Neuronal stem cell (in vitro differentiated cells): ENCODE data around the gene CDC14A.

Experiments
- DNase-seq: peaks from one replicate; pipeline ENCODE4 v3.0.0-alpha.2; 2013; ENCODE audit warnings: low spot score
- H2AFZ ChIP-seq: one replicate; pipeline ENCODE4 v1.6.1; 2013; ENCODE audit warnings: mild to moderate bottlenecking, low read length, inconsistent platforms
- H2AK5ac ChIP-seq: 2 replicates; pipeline ENCODE4 v1.6.1; 2013; ENCODE audit warnings: low read depth, mild to moderate bottlenecking, inconsistent platforms, low read length, moderate library complexity, mixed read lengths
- H2BK120ac ChIP-seq: 2 replicates; pipeline ENCODE4 v1.6.1; 2013; ENCODE audit warnings: low read depth, mild to moderate bottlenecking, inconsistent platforms, low read length, moderate library complexity, mixed read lengths
- H2BK12ac ChIP-seq: one replicate; pipeline ENCODE4 v1.6.1; 2013; ENCODE audit warnings: low read length, inconsistent platforms
- H2BK15ac ChIP-seq: 2 replicates; pipeline ENCODE4 v1.6.1; 2013; ENCODE audit warnings: mild to moderate bottlenecking, low read length, inconsistent platforms, mixed read lengths
- H2BK5ac ChIP-seq: one replicate; pipeline ENCODE4 v1.6.1; 2013; ENCODE audit warnings: inconsistent platforms, mild to moderate bottlenecking, low read length, moderate library complexity
- H3K14ac ChIP-seq: one replicate; pipeline ENCODE4 v1.6.1; 2013; ENCODE audit warnings: low read length, inconsistent platforms
- H3K18ac ChIP-seq: 2 replicates; pipeline ENCODE4 v1.6.1; 2013; ENCODE audit warnings: low read length, inconsistent platforms
- H3K23ac ChIP-seq: 2 replicates; pipeline ENCODE4 v1.6.1; 2013; ENCODE audit warnings: low read depth, mild to moderate bottlenecking, mixed read lengths, low read length, inconsistent platforms; ENCODE audit not compliant: poor library complexity
- H3K27ac ChIP-seq: replicated peaks from 3 replicates; pipeline ENCODE4 v1.5.1; 2013; ENCODE audit warnings: low read length, inconsistent platforms
- H3K27me3 ChIP-seq, 3 experiments: 2 replicates each; pipeline ENCODE4 v1.6.1; 2013; ENCODE audit warnings: low read length in 3 of 3, mild to moderate bottlenecking in 2 of 3, inconsistent platforms in 1 of 3, low read depth in 1 of 3, mixed read lengths in 1 of 3, moderate library complexity in 1 of 3; ENCODE audit not compliant: control insufficient read depth in 3 of 3, insufficient read depth in 3 of 3
- H3K36me3 ChIP-seq, 2 donors: replicated peaks in 1 of 2; 2 replicates each; pipeline ENCODE4 v1.6.1; 2013; ENCODE audit warnings: low read length in 2 of 2; ENCODE audit not compliant: control insufficient read depth in 2 of 2, insufficient read depth in 2 of 2
- H3K4ac ChIP-seq: 2 replicates; pipeline ENCODE4 v1.6.1; 2013; ENCODE audit warnings: inconsistent platforms, mild to moderate bottlenecking, low read length, moderate library complexity
- H3K4me1 ChIP-seq, 2 donors: 1 replicate in 1 of 2; 2 replicates in 1 of 2; pipeline ENCODE4 v1.6.1; 2013; ENCODE audit warnings: low read length in 2 of 2, low read depth in 1 of 2; ENCODE audit not compliant: control insufficient read depth in 2 of 2, insufficient read depth in 1 of 2
- H3K4me2 ChIP-seq: one replicate; pipeline ENCODE4 v1.6.1; 2013; ENCODE audit warnings: mild to moderate bottlenecking, low read length, inconsistent platforms; ENCODE audit not compliant: insufficient read depth, poor library complexity, severe bottlenecking
- H3K4me3 ChIP-seq, 2 donors: 2 replicates each; pipeline ENCODE4 v1.5.1; 2013; ENCODE audit warnings: low read length in 2 of 2, mild to moderate bottlenecking in 2 of 2, inconsistent platforms in 1 of 2, moderate library complexity in 1 of 2
- H3K79me1 ChIP-seq: one replicate; pipeline ENCODE4 v1.6.1; 2013; ENCODE audit warnings: low read depth, mild to moderate bottlenecking, inconsistent platforms, low read length, moderate library complexity
- H3K9ac ChIP-seq: one replicate; pipeline ENCODE4 v1.6.1; 2013; ENCODE audit warnings: mild to moderate bottlenecking, low read depth, low read length, inconsistent platforms; ENCODE audit not compliant: poor library complexity
- H3K9me3 ChIP-seq, 2 donors: replicated peaks in 1 of 2; 2 replicates each; pipeline versions ENCODE3 to v1.6.1; 2013; ENCODE audit warnings: low read length in 2 of 2, mild to moderate bottlenecking in 2 of 2, inconsistent platforms in 1 of 2, low read depth in 1 of 2, mixed read lengths in 1 of 2, moderate library complexity in 1 of 2; ENCODE audit not compliant: control insufficient read depth in 2 of 2, insufficient read depth in 1 of 2
- H4K8ac ChIP-seq: one replicate; pipeline ENCODE4 v1.6.1; 2013; ENCODE audit warnings: low read depth, mild to moderate bottlenecking, inconsistent platforms, low read length, moderate library complexity
- H4K91ac ChIP-seq: one replicate; pipeline ENCODE4 v1.6.1; 2013; ENCODE audit warnings: low read length, low read depth, mild to moderate bottlenecking, inconsistent platforms; ENCODE audit not compliant: poor library complexity
- WGBS, 2 donors: extraction: QIAGEN DNeasy Blood & Tissue Kit; methylation state at CpG; one replicate each; pipeline ENCODE4 v1.1.7; 2013; ENCODE audit warnings: missing lambda C conversion rate in 2 of 2, mixed read lengths in 1 of 2; ENCODE audit not compliant: insufficient read length in 2 of 2, insufficient replicate concordance in 1 of 2; ENCODE audit errors: extremely low coverage in 2 of 2; 5-methylcytosine and 5-hydroxymethylcytosine counted together

Gene CDC14A

GRCh38 chr1:100313382-100313781 is 38.9 kb upstream of the CDC14A start:
- Histone ChIP-seq H3K9ac (no peak overlapping the region), H3K18ac (no peak overlapping the region), H2AK5ac (no peak overlapping the region), H3K27me3 (no peaks in the 10 kb centered on the region), H4K91ac (no peak overlapping the region), H2BK120ac (no peak overlapping the region), H2BK12ac (no peak overlapping the region), H3K9me3 (peaks cover 1 to 6% of the 10 kb centered on the region in 2 donors), H2AFZ (no peak overlapping the region), H3K4me1 (peaks cover 0 to 3% of the 10 kb centered on the region in 2 donors), H3K36me3 (no peaks in the 10 kb centered on the region), H3K23ac (no peak overlapping the region), H3K14ac (no peak overlapping the region), H3K4me2 (no peak overlapping the region), H2BK5ac (no peak overlapping the region), H2BK15ac (no peak overlapping the region), H4K8ac (no peak overlapping the region), H3K27ac (no peak overlapping the region), H3K4ac (no peak overlapping the region), H3K4me3 (no peak overlapping the region), H3K79me1 (no peaks in the 10 kb centered on the region)
- WGBS, 2 donors, result no CpG with 5 or more reads among the region's 4 CpGs
- DNase-seq, result no peak

- Histone ChIP-seq H4K8ac (no peak overlapping the region), H3K9me3 (peaks cover 4 to 6% of the 10 kb centered on the region in 2 donors), H3K4me2 (no peak overlapping the region), H2AFZ (no peak overlapping the region), H3K4me3 (no peak overlapping the region), H2BK12ac (no peak overlapping the region), H3K27me3 (no peaks in the 10 kb centered on the region), H3K4me1 (peaks cover 0 to 3% of the 10 kb centered on the region in 2 donors), H3K23ac (no peak overlapping the region), H2BK5ac (no peak overlapping the region), H2BK120ac (no peak overlapping the region), H3K27ac (no peak overlapping the region), H3K14ac (no peak overlapping the region), H3K4ac (no peak overlapping the region), H4K91ac (no peak overlapping the region), H3K79me1 (no peaks in the 10 kb centered on the region), H3K9ac (no peak overlapping the region), H3K36me3 (no peaks in the 10 kb centered on the region), H3K18ac (no peak overlapping the region), H2BK15ac (no peak overlapping the region), H2AK5ac (no peak overlapping the region)
- DNase-seq, result no peak
Observed at GRCh38 chr1:100316622-100317021, 35.7 kb upstream of the CDC14A start.

GRCh38 chr1:100320311-100321099 is 31.8 kb upstream of the CDC14A start:
- Histone ChIP-seq H2BK12ac (no peak overlapping the region), H3K9me3 (peaks cover 4 to 6% of the 10 kb centered on the region in 2 donors), H3K36me3 (no peaks in the 10 kb centered on the region), H3K4me3 (no peak overlapping the region), H2BK120ac (no peak overlapping the region), H3K4me1 (no peaks in the 10 kb centered on the region), H3K23ac (no peak overlapping the region), H3K9ac (no peak overlapping the region), H2AK5ac (no peak overlapping the region), H3K79me1 (no peaks in the 10 kb centered on the region), H2BK5ac (no peak overlapping the region), H4K91ac (no peak overlapping the region), H3K18ac (no peak overlapping the region), H3K14ac (no peak overlapping the region), H3K27me3 (no peaks in the 10 kb centered on the region), H4K8ac (no peak overlapping the region), H2BK15ac (no peak overlapping the region), H3K4me2 (no peak overlapping the region), H2AFZ (no peak overlapping the region), H3K27ac (no peak overlapping the region), H3K4ac (no peak overlapping the region)
- WGBS, 2 donors, result no CpG with 5 or more reads among the region's 2 CpGs
- no peak for DNase-seq

GRCh38 chr1:100321100-100321493 is 31.2 kb upstream of the CDC14A start:
- no peak overlapping the region for H2AFZ ChIP-seq
- WGBS, 2 donors, result no CpG with 5 or more reads among the region's 7 CpGs
- H3K4ac ChIP-seq, result no peak overlapping the region
- H3K36me3 ChIP-seq, result no peaks in the 10 kb centered on the region
- H3K14ac ChIP-seq, result no peak overlapping the region
- no peak overlapping the region for H3K4me3 ChIP-seq
- H3K27ac ChIP-seq, result no peak overlapping the region
- H2BK12ac ChIP-seq, result no peak overlapping the region
- no peak overlapping the region for H2BK120ac ChIP-seq
- no peak overlapping the region for H3K23ac ChIP-seq
- H2BK5ac ChIP-seq, result no peak overlapping the region
- no peak overlapping the region for H2AK5ac ChIP-seq
- H3K79me1 ChIP-seq, result no peaks in the 10 kb centered on the region
- no peak overlapping the region for H3K9ac ChIP-seq
- H4K91ac ChIP-seq, result no peak overlapping the region
- no peak overlapping the region for H2BK15ac ChIP-seq
- no peak overlapping the region for H3K4me2 ChIP-seq
- DNase-seq, result no peak
- H3K27me3 ChIP-seq, result no peaks in the 10 kb centered on the region
- no peaks in the 10 kb centered on the region for H3K4me1 ChIP-seq
- no peak overlapping the region for H4K8ac ChIP-seq
- no peak overlapping the region for H3K18ac ChIP-seq
- peaks cover under 1 to 2% of the 10 kb centered on the region in 2 donors for H3K9me3 ChIP-seq
